RWPE1 (cell line): ENCODE measurements around the gene LYPD6.
A peak's percentile ranks its signal among the peaks of the same experiment; 100 is the strongest.

Source experiments
- CTCF ChIA-PET: fragments of 350-600 bp; sonication (Branson Sonifier 250); formaldehyde crosslinking; extraction: SDS; loops from one replicate; lab custom pipeline; 2021; lab: Yijun Ruan, JAX
- POLR2A ChIA-PET: fragments of 400-600 bp; formaldehyde crosslinking; extraction: SDS; loops from one replicate; lab custom pipeline; 2020; ENCODE audit warnings: antibody characterized with exemption; ENCODE audit not compliant: low non-redundant PET; lab: Yijun Ruan, JAX
- DNase-seq: peaks from one replicate; pipeline ENCODE4 v3.0.0; 2012; ENCODE audit warnings: low spot score
- H3K27ac ChIP-seq: fragments of 450-650 bp; 2 replicates; pipeline ENCODE4 v1.5.1; 2017
- CTCF ChIP-seq: fragments of 450-650 bp; conservative IDR thresholded peaks from 2 replicates; pipeline ENCODE4 v1.5.1; 2017; ENCODE audit warnings: low read depth, mild to moderate bottlenecking

The LYPD6 gene

GRCh38 chr2:149420053-149420963 is 89.9 kb downstream of the LYPD6 start:
- CTCF ChIA-PET: interaction anchor here (0.8 kb wide), 1 partner anchor 10 kb away, joined by 3 read pairs; no protein-coding TSS in a partner anchor
- no peak overlapping the region; the same call in 1 of the 2 replicates for H3K27ac ChIP-seq
- DNase-seq: no peak
- POLR2A ChIA-PET: no interaction called here
- no peak for TF ChIP-seq CTCF

GRCh38 chr2:149421791-149422190 is 91.4 kb downstream of the LYPD6 start:
- H3K27ac ChIP-seq: peak overlapping the region; percentile 83
- DNase-seq: no peak
- TF ChIP-seq CTCF: no peak
- CTCF ChIA-PET: interaction anchor here (0.5 kb wide), 1 partner anchor 62 kb away, joined by 3 read pairs; no protein-coding TSS in a partner anchor
- POLR2A ChIA-PET: no interaction called here

GRCh38 chr2:149422337-149422990 is 92.1 kb downstream of the LYPD6 start:
- H3K27ac ChIP-seq: peak overlapping the region; percentile 83
- DNase-seq: peak; percentile 63
- CTCF ChIA-PET: interaction anchor here (0.5 kb wide), 1 partner anchor 62 kb away, joined by 3 read pairs; no protein-coding TSS in a partner anchor

DNA sequence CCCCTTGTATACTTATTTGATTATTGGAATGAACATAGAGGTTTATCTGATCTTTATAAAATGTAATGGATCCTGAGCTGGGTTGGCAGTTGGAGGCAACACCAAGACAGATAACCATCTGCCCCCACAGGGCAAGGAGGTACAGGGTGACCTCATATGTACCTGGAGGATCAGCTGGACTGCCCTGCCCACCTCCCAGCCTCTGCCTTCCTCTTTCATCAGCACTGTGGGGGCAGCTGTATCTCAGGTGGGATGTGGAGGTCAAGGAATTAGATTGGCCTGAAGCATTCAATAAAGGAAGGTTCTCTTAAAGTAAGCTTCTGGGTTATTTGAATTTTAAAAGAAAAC is 92.6 kb downstream of the LYPD6 start:
- TF ChIP-seq CTCF: no peak
- POLR2A ChIA-PET: no interaction called here
- no peak for DNase-seq
- CTCF ChIA-PET: no interaction called here
- H3K27ac ChIP-seq: peak overlapping the region; percentile 81

More at GRCh38 chr2:149422337-149422990, 92.1 kb downstream of the LYPD6 start:
- TF ChIP-seq CTCF: no peak
- POLR2A ChIA-PET: no interaction called here

GRCh38 chr2:149423630-149424029 is 93.2 kb downstream of the LYPD6 start:
- POLR2A ChIA-PET: no interaction called here
- no peak for TF ChIP-seq CTCF
- CTCF ChIA-PET: interaction anchor here (1.3 kb wide), 1 partner anchor 138 kb away, joined by 3 read pairs; no protein-coding TSS in a partner anchor
- H3K27ac ChIP-seq: no peak overlapping the region
- no peak for DNase-seq

DNA sequence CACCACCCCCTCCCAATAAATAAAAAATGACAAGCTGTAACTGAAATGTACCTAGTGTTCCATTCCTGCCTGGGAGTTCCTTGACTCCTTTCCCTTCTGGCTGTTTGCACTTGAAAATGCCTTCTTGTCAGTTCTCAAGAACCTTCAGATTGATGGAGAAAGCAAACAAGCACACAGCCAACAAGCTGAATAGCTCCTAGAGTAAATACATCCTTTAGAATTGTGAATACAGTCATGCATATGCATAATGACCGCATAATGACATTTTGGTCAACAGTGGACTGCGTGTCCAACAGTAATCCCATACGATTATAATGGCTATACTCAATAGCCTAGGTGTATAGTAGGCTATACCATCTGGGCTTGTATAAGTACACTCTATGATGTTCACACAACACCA is 97.0 kb downstream of the LYPD6 start:
- H3K27ac ChIP-seq: no peak overlapping the region
- no peak for TF ChIP-seq CTCF
- ChIA-PET CTCF (interaction anchor here (0.6 kb wide), 1 partner anchor 17 kb away, joined by 4 read pairs; no protein-coding TSS in a partner anchor), POLR2A (no interaction called here)
- DNase-seq: no peak
